Colonic mucosa (tissue), 4 donors: ENCODE data around the gene ABCC3. TPM values are rescaled to one million over a fixed set of nuclear protein-coding genes. Genes with fewer than 3 reads are reported as not detected.

Experiments
- DNase-seq: peaks from one replicate; pipeline ENCODE4 v3.0.0-alpha.2; 2020
- H3K27ac ChIP-seq: fragments of 200-600 bp; one replicate; pipeline ENCODE4 v1.8.0; 2021
- H3K27me3 ChIP-seq: fragments of 200-600 bp; one replicate; pipeline ENCODE4 v1.8.0; 2021
- H3K36me3 ChIP-seq: fragments of 200-600 bp; one replicate; pipeline ENCODE4 v1.8.0; 2021
- H3K4me1 ChIP-seq: fragments of 200-600 bp; one replicate; pipeline ENCODE4 v1.8.0; 2021; ENCODE audit warnings: mild to moderate bottlenecking
- H3K4me3 ChIP-seq: fragments of 200-600 bp; one replicate; pipeline ENCODE4 v1.8.0; 2021
- H3K9ac ChIP-seq, 2 donors: one replicate each; pipeline ENCODE4 v1.7.0; 2013; ENCODE audit warnings: control low read depth in 2 of 2, low read depth in 2 of 2, low read length in 2 of 2
- H3K9me3 ChIP-seq: fragments of 200-600 bp; one replicate; pipeline ENCODE4 v1.8.0; 2021
- CTCF ChIP-seq: fragments of 200-600 bp; IDR thresholded peaks from one replicate; pipeline ENCODE4 v1.8.0; 2022; ENCODE audit warnings: antibody characterized with exemption, mild to moderate bottlenecking
- intact Hi-C: fragments of 100-400 bp; cut with DNase I; formaldehyde crosslinking; loops from one replicate; pipeline ENCODE4 v1.14.1; 2022
- total RNA-seq, 2 donors: library from RNA; stranded (reverse); fragmentation: NEBNext Ultra II Directional in 1 of 2; extraction: Animal tissue kit (Norgen Biotek cat#: 25700) in 1 of 2; gene quantifications; one replicate each; pipeline ENCODE4 v1.2.1, GENCODE V29; 2021
- donor health status: healthy.
- donor health status: DM: no; HTN: no; CAD: no.
- donor health status: DM: no; HTN: no; CAD: no.

The ABCC3 gene
- total RNA-seq, 2 donors from 2014 or later = 187 to 226 TPM

DNA sequence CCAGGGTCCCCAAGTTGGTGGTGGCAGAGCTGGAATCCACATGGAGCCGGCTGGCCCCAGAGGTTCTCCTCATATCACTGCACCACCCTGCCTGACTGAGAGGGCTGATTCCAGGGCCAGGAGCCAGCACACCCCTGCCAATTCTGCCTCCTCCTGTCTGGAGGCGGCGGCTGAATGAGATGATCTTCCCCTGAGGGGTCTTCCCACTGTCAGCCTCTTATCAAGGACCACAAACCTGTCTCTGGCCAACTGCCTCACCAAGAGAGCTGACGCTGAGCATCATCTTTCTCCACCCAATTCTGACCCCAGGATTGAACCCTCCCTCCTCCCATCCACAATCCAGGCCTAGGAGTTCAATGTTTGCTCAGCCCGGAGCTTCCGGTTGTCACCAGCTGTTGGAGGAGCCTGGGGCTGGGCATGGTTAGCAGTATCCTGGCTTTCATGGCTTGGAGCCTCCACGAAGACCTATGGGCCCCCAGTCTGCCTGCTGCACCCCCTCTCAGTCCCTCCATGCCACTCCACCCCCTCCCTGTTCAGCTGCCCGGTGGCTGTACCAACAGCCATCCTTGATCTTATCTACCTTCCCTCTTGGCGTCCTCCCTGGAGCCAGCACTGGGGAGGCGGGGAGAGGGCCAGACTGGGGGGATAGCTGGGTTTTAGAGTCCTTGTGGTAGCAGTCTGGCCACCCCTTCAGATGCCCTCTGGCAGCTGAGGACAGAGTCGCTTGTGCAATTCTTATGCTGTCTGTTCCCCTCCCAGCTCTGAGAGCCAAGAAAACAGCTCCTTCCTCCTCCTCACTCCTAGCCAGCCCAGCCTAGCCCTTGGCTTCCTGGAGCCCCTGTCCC is 25.6 kb downstream of the ABCC3 start:
- peak overlapping the region; percentile 76 for H3K27ac ChIP-seq
- no peaks in the 10 kb centered on the region for H3K9me3 ChIP-seq
- no peaks in the 10 kb centered on the region for H3K27me3 ChIP-seq
- H3K4me3 ChIP-seq = no peak overlapping the region
- no peak for TF ChIP-seq CTCF
- DNase-seq = peak; percentile 80
- no peaks in the 10 kb centered on the region for H3K36me3 ChIP-seq
- peak overlapping the region; percentile 36 to 69 for H3K9ac ChIP-seq
- H3K4me1 ChIP-seq = peaks cover 17% of the 10 kb centered on the region
- intact Hi-C loops = no loop called here

- Histone ChIP-seq H3K9ac (peak overlapping the region; percentile 28 to 69), H3K36me3 (no peaks in the 10 kb centered on the region), H3K9me3 (no peaks in the 10 kb centered on the region), H3K27ac (peak overlapping the region; percentile 76), H3K4me3 (no peak overlapping the region), H3K27me3 (no peaks in the 10 kb centered on the region), H3K4me1 (peaks cover 17% of the 10 kb centered on the region)
- no peak for DNase-seq
- intact Hi-C loops = no loop called here
- TF ChIP-seq CTCF = no peak
Observed at GRCh38 chr17:50660887-50661345, 26.2 kb downstream of the ABCC3 start.

DNA sequence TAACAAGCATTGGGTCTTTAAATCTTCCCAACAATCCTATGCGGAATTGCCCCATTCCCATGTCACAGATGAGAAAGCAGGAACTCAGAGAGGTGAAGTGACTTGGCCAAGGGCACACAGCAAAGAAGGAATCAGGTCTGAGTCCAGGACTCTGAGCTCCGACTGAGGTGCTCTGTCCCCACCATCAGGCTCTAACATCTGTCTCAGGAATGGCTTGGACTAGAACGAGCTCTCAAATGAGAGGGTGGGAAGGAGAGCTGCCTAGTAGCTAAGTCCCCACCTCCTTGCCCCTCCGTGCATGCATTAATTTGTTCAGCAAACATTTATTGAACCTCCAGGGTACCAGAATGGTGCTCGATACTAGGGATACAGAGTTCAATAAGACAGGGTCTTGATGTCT is 26.7 kb downstream of the ABCC3 start:
- Histone ChIP-seq H3K4me3 (no peak overlapping the region), H3K36me3 (no peaks in the 10 kb centered on the region), H3K9me3 (no peaks in the 10 kb centered on the region), H3K9ac (peak overlapping the region in 1 of 2 donors; percentile 69), H3K27ac (peak overlapping the region; percentile 76), H3K27me3 (no peaks in the 10 kb centered on the region), H3K4me1 (peaks cover 17% of the 10 kb centered on the region)
- no peak for TF ChIP-seq CTCF
- intact Hi-C loops = no loop called here
- DNase-seq = no peak

DNA sequence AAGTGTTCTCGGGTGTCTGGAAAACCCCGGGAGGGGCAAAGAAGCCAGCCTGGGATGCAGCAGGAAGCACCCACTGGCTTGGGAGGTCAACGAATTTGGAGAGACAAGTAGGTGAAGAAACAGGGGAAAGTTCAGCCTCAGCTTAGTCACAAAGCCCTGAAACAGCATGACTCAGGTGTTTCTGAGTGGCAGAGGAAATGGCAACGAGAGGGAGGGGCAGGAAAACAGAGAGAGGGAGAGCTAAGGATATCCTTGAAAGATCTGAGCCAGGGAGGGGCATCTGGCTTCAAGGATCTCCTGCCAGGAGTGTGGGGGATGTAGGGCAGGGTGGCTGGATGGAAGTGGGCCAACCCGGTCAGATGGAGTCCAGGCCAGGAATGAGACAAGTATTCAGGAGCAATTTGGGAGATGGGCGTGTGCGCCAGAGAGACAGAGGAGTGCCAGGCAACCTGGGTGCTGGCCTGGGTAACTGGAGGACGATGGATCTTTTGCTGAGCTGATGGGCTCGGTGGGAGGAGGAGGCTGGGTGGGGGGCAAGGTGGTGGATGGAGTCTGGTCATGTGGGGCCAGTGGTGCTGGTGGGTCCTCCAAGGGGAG is 27.2 kb downstream of the ABCC3 start:
- Histone ChIP-seq H3K36me3 (no peaks in the 10 kb centered on the region), H3K27ac (peak overlapping the region; percentile 76), H3K9ac (peak overlapping the region in 1 of 2 donors; percentile 69), H3K9me3 (no peaks in the 10 kb centered on the region), H3K4me3 (no peak overlapping the region), H3K27me3 (no peaks in the 10 kb centered on the region), H3K4me1 (peaks cover 17% of the 10 kb centered on the region)
- TF ChIP-seq CTCF = no peak
- intact Hi-C loops = no loop called here
- DNase-seq = peak; percentile 88

DNA sequence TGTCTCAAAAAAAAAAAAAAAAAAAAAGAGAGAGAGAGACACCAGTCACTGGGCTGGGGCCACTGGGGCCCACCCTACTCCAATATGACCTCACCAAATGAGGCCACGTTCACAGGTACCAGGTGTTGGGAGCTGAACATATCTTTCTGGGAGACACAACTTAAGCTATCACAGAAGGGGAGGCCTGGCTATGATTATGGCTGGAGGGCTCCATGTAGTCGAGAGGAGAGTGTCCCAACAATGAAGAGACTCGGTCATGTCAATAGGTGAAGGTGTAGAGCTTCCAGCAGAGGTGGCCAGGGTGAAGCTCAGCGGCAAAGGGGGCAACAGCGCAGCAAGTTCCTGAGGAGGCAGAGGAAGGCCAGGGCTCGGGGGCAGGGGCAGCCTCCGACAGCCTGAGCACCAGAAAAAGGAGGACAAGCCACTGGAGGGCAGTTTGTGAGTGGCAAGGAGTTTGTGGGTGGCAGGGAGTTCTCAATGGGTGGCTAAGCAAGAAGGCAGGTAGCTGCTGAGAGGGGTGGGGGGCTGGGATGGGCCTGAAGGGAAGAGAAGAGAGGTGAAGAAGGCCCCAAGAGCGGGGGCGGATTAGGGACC is 28.0 kb downstream of the ABCC3 start:
- H3K27ac ChIP-seq = no peak overlapping the region
- intact Hi-C loops = no loop called here
- no peaks in the 10 kb centered on the region for H3K36me3 ChIP-seq
- no peaks in the 10 kb centered on the region for H3K9me3 ChIP-seq
- H3K4me1 ChIP-seq = peaks cover 17% of the 10 kb centered on the region
- no peak overlapping the region for H3K4me3 ChIP-seq
- TF ChIP-seq CTCF = no peak
- no peaks in the 10 kb centered on the region for H3K27me3 ChIP-seq
- no peak for DNase-seq
- H3K9ac ChIP-seq = peak overlapping the region in 1 of 2 donors; percentile 54
